Activated T-cell treated with anti-CD3 and anti-CD28 coated beads for 4 hours (primary cell): ENCODE measurements around the gene MTHFD1L.
"Not testable (repeated sequence)": the region's sequence is repeated elsewhere in the genome, so short reads cannot be mapped to it uniquely, and the experiment has no call there.

Experiments used
- DNase-seq: peaks from one replicate; pipeline ENCODE4 v3.0.0-alpha.2; 2020

MTHFD1L gene

GRCh38 chr6:151071295-151071694, 205.8 kb downstream of the MTHFD1L start:
- no peak for DNase-seq

DNA sequence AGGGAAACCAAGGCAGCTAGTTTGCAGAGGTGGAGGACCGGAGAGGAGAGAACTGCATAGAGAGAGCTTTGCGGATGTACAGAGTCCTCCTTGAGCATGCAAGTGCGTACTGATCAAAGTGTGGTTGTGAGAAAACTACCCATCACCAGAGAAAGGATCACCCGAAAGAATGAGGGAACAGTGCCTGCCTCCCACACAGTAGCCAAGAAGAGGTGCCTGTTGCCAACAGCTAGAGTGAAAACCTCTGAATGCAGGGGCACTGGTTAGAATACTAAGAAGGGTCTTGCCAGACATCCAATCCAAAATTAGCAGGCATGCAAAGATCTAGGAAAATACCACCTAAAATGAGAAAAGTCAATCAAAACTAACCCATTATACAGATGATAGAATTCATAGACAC, 207.6 kb downstream of the MTHFD1L start:
- no peak for DNase-seq

- no peak for DNase-seq
Observed at GRCh38 chr6:151073701-151074100, 208.2 kb downstream of the MTHFD1L start.

DNA sequence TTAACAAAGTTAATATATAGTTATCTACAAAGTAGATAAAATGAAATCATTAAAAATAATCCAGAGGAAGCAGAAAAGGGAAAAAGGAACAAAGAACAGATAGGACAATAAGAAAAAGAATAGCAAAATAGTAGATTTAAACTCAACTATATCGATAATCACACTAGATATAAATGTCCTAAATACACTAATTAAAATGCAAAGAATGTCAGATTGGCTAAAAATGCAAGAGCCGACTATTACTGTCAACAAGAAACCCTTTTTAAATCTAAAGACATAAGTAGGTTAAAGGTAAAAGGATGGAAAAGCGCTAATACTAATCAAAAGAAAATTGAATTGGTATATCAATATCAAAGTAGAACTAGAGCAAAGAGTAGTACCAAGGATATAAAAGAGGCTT, 209.5 kb downstream of the MTHFD1L start:
- no peak for DNase-seq

DNA sequence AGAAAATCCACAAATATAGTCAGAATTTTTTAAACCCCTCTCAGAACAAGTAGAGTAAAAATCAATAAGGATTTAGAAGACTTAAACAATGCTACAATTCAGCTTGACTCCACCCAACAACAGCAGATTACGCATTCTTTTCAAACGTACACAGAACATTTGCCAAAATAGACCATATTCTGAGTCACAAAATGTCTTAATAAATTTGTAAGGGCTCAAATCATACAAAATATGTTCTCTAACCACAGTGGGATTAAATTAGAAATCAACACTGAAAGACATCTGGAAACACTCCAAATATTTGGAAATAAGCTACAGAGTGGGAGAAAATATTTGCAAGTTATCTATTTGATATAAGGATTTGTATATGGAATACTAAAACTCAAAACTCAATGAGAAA, 210.0 kb downstream of the MTHFD1L start:
- no peak for DNase-seq

- no peak for DNase-seq
Observed at GRCh38 chr6:151075930-151076555, 210.5 kb downstream of the MTHFD1L start.

DNA sequence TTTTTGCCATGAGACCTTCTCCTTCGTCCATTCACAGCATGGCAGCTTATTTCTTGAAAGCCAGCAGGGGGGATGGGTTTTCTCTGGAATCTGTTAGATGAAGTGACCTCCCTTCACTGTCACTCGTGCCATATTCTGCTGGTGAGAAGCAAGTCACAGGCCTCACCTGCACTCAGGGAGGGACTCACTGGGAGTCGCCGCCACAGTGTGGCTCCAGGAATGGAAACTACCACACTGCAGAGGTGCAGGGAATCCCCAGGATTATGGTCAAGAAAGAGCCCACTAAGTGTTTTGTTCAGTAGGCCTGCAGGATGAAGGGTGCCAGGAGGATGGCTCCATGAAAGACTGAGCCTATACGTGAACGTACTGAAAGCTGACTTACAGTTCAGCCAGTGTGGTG, 213.2 kb downstream of the MTHFD1L start:
- DNase-seq: no peak

DNA sequence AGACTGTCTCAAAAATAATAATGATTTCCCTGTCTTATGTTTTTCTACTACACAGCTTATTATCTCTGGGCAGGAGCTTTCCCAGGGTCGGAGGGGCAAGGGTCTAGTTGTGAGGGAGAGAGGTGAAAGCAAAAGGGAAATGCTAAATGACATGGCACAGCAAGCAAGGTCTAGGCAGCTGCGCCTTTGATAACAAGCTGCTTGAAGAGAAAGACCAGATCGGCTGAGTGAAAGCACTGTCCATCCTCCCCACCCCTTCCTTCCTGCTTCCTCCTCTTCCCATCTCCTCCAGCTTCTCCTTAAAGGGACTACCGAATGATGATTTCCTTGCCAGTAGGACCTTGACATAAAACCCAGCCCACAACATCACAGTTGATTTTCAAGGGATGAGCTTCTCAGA, 216.2 kb downstream of the MTHFD1L start:
- no peak for DNase-seq

DNA sequence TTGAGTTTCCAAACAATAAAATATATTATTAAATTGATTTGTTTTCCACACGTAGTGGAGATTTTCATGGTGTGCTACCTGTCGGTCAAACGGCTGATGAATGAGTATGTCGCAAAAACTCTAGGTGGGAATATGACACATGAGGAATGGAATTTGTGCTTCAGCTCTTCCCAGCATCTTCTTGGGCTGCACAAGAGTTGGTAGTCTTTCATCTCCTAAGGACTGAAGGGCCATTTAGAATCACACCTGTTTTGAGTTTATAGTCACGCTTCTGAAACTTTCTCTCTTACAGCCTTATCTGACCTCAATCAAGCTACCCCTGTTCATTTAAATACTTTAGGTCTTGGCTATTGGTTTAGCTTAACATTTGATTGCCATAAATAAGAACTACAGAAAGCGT, 216.6 kb downstream of the MTHFD1L start:
- no peak for DNase-seq

DNA sequence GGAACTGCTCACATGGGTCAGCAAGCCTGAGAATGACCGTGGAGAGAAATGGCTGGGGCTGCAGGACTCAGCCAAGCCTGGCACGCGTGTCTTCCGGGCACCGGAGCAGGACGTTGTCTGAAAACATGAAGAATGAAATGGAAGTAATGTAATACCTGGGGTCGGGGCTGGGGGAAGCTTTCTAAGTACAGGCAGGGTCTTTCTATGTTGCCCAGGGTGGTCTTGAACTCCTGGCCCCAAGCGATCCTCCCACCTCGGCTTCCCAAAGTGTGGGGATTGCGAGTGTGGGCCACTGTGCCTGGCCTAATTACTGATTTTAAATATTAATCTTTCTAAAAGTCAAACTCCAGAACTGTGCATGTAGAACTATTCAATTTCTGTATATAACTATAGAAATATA, 218.8 kb downstream of the MTHFD1L start:
- DNase-seq: no peak

DNA sequence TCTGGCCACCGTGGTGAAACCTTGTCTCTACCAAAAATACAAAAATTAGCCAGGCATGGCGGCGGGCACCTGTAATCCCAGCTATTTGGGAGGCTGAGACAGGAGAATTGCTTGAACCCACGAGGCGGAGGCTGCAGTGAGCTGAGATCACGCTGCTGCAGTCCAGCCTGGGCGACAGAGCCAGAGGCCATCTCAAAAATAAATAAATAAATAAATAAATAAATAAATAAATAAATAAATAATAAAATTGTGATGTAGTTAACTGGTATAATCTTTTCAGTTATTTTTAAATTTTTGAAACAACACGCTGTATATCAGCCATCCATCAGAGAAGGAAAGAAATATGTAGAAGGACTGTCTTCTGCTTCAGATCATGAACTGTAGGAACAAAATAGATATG, 221.6 kb downstream of the MTHFD1L start:
- not testable (repeated sequence) for DNase-seq

DNA sequence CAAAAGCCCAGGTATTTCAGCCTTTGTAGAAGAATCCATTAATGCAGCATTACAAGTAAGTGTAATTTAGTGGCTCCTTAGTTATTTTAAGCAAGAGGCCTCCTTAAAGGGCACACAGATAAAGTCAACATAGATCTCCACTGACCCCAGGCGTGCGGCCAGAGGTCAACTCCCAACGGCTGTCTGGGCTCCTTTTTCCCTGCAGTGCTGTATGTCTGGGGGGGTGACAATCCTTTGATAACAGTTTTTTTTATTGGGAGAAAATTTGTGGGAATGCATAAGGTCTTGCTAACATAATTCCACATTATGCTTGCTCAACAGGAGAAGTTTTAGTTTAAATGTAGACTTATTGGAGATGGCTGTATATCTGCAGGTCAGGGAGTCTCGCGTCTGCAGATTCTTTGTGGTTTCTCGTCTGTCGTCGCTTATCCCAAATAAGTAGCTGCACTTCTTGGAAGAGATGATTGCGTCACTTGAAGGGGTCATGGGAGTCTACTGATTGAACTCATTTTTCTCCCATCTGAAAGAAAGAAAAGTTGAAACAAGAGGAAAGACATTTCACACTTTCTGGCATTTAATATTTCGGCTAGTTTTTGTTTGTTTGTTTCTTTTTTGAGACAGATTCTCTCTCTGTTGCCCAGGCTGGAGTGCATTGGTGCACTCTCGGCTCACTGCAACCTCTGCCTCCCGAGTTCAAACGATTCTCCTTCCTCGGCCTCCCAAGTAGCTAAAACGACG, 222.5 kb downstream of the MTHFD1L start:
- no peak for DNase-seq

- DNase-seq: no peak
Observed at GRCh38 chr6:151088599-151088935, 223.1 kb downstream of the MTHFD1L start.

GRCh38 chr6:151088963-151089362, 223.5 kb downstream of the MTHFD1L start:
- no peak for DNase-seq

DNA sequence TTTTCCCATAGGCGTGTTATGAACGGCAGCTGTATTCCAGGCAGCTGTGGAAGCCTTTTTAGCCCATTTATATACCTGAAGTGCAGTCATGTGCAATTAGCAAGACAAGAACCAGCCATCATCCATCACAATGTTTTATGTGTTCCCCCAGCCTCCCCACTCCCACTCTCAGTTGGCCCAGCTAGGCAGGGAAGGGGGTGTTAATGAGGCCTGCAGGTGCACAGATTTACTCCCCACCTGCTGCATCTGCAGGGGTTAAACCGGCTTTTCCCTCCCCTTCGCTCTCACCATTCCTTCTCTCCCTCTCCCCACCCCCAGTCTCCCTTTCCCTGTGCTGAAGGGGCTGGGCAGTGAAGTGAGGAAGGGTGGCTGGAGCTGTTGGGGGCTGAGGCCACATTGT, 224.5 kb downstream of the MTHFD1L start:
- DNase-seq: no peak

GRCh38 chr6:151091571-151091970, 226.1 kb downstream of the MTHFD1L start:
- DNase-seq: no peak

- no peak for DNase-seq
Observed at GRCh38 chr6:151092591-151092990, 227.1 kb downstream of the MTHFD1L start.

GRCh38 chr6:151093706-151094105, 228.2 kb downstream of the MTHFD1L start:
- no peak for DNase-seq

GRCh38 chr6:151095538-151096254, 230.2 kb downstream of the MTHFD1L start:
- no peak for DNase-seq

GRCh38 chr6:151096255-151096612, 230.7 kb downstream of the MTHFD1L start:
- DNase-seq: no peak

DNA sequence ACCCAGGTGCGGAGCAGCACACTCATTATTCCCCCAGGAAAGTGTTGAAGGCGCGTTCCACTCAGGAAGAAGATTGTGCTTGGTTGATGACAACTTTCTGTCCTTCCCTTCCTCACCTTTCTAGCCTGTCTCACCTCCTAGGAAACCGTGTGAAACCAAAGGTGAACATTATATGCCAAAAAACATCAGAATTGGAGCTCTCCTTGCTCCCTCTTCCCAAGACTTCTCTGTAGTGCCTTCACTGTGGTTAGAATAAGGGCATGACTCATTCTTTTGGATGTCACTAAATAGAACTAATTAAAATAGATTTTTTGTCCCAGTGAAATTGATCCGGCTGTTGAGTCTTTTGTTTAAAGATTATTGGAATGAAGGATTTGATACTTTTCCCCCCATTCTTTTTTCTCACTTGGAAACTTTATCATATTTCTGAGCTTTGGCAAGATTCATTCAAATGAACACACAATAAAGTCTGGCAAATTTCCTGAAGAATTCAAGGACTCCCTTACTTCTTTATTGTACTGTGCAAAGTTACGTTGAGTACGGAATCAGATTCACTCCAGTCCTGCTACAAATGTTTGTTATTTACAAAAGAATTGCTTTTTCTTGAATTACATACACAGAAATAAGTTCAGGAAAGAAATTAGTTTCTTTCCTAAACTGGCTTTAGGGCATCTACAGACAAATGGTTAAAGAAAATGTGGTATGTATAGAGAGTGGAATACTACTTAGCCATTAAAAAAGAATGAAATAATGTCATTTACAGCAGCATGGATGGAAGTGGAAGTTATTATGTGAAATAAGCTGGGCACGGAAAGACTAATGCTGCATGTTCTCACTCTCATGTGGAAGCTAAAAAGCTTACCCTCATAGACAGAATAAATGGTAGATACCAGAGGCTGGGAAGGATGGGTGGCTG, 231.4 kb downstream of the MTHFD1L start:
- DNase-seq: no peak

GRCh38 chr6:151098166-151098565, 232.7 kb downstream of the MTHFD1L start:
- DNase-seq: no peak

DNA sequence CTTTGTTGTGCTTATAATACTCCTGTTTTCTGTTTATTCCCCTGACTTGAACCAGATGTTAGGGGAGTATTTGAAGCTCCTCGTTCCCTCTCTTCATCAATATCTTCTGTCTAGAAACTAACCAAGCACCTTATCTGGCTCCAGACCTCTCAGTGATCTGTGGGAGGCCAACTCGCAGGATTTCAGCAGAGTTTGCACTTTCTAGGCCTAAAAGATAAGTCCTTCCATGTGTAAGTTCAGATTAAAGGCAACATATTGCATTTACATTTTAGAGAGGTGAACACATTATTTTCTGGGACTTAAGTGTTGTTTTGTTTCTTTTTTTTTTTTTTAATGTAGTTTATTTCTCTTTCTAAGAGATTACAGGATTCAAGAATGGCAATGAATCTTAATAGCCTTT, 234.8 kb downstream of the MTHFD1L start:
- DNase-seq: no peak
